ENCODE results near the gene NME7.
A peak's percentile ranks its signal among the peaks of the same experiment; 100 is the strongest.

Gene NME7

GRCh38 chr1:169383449-169383848 is 15.9 kb upstream of the NME7 start:
- no peak for TF ChIP-seq CTCF (conservative IDR thresholded peaks at IDR 0.05; ENCODE audit: low read depth, low read length)
- H3K4me3 ChIP-seq (ENCODE audit: low read length), result no peak overlapping the region
- no peak for DNase-seq (ENCODE audit: low read depth)

- DNase-seq (ENCODE audit: low read depth), result no peak
- no peak for TF ChIP-seq CTCF (conservative IDR thresholded peaks at IDR 0.05; ENCODE audit: low read depth, low read length)
- no peak overlapping the region for H3K4me3 ChIP-seq (ENCODE audit: low read length)
Measured at GRCh38 chr1:169381162-169381561, 13.6 kb upstream of the NME7 start.

GRCh38 chr1:169371404-169371803 is 3.8 kb upstream of the NME7 start:
- H3K4me3 ChIP-seq (ENCODE audit: low read length), result no peak overlapping the region
- TF ChIP-seq CTCF (conservative IDR thresholded peaks at IDR 0.05; ENCODE audit: low read depth, low read length), result no peak
- no peak for DNase-seq (ENCODE audit: low read depth)

- no peak for DNase-seq (ENCODE audit: low read depth)
- TF ChIP-seq CTCF (conservative IDR thresholded peaks at IDR 0.05; ENCODE audit: low read depth, low read length), result no peak
- peak overlapping the region; percentile 95 for H3K4me3 ChIP-seq (ENCODE audit: low read length)
Measured at GRCh38 chr1:169368406-169368769, 791 bp upstream of the NME7 start.

GRCh38 chr1:169367096-169367685 is 406 bp downstream of the NME7 start:
- H3K4me3 ChIP-seq (ENCODE audit: low read length), result peak overlapping the region; percentile 95
- no peak for DNase-seq (ENCODE audit: low read depth)
- no peak for TF ChIP-seq CTCF (conservative IDR thresholded peaks at IDR 0.05; ENCODE audit: low read depth, low read length)

- no peak for DNase-seq (ENCODE audit: low read depth)
- no peak for TF ChIP-seq CTCF (conservative IDR thresholded peaks at IDR 0.05; ENCODE audit: low read depth, low read length)
- H3K4me3 ChIP-seq (ENCODE audit: low read length), result no peak overlapping the region
Measured at GRCh38 chr1:169364948-169365347, 2.6 kb downstream of the NME7 start.

- no peak for TF ChIP-seq CTCF (conservative IDR thresholded peaks at IDR 0.05; ENCODE audit: low read depth, low read length)
- no peak overlapping the region for H3K4me3 ChIP-seq (ENCODE audit: low read length)
- DNase-seq (ENCODE audit: low read depth), result peak; percentile 78
Measured at GRCh38 chr1:169363046-169363730, 4.4 kb downstream of the NME7 start.

All from retinal pigment epithelial cell (primary cell).